Measurements from ENCODE around the gene BIRC6. TPM values are rescaled to one million over a fixed set of nuclear protein-coding genes. Genes with fewer than 3 reads are reported as not detected.
"Not testable (repeated sequence)": the region's sequence is repeated elsewhere in the genome, so short reads cannot be mapped to it uniquely, and the experiment has no call there.

Gene BIRC6
- total RNA-seq, 1 donor from 2014 or later, result 199 TPM

DNA sequence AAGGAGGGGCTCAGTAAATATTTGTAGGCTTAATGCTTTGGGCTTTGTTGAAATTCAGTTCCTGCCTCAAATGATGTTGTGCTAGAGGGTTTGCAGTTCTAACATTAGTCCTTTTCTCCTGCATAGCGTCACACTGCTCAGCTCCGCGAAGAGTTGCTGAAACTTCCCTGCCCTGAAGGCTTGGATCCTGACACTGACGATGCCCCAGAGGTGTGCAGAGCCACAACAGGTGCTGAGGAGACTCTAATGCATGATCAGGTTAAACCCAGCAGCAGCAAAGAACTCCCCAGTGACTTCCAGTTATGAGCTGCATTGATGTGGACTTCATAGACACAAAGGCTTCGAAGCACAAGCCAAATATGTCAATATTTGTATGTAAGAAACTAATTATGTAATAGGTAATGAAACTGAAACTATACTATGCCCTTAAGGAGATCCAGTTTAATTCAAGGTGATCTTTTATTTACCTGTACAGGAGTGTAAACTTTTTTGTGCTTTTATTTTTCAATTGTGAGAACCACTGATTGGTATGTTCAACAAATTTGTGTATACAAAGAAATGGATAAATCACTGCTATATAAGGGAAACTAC is 260.9 kb downstream of the BIRC6 start:
- peak; percentile 12 for DNase-seq

DNA sequence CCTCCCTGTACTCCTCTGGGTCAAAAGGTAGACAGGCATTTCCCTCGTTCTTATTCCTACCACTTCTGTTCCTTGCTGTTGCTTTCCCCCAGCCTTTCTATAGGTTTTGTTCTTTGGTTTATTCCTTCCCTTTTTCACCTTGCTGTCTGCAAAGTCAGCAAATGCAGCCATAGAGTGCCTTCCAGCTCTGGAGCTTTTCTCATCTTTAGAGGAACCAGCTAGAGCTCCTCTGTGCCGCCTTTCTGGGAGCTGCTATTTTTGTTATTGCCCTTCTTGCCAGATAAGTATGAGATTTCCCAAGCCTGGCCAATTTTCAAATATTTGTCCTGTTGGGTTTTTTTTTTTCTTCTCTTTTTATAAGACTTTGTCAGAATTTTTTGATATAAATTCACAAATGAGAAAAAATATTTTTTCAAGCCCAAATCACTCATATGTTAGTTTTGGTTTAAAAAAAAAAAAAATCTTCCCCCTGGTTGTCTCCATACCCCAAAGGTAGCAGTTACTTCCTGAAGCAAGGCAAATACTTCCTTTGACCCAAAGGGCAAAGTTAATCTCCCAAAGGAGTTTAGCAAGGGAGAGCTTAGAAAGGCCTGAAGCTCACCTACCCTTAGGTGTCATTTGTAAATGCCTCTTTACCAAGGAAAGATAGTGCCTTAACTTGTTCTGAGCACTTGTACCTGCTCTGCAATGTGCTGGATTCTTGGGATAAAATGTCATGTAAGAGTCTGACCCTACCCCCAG is 265.9 kb downstream of the BIRC6 start:
- no peak for DNase-seq

DNA sequence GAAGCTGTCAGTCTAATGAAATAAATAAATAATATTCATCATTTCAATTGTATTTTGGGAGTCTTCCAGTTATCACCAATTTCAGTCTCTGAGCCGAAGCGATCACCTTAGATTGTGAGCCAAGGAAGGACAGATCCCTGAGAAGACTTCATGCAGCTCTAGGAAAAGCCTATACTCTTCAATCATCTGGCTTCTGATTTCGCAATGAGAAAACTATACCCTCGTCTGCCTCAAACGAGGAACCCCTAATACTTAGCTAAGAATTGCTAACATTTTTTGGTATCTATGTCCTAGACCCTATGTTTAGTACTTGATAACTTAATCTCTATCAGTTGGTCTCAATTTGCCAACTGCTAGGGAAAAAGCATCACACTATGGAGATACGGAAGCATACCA is 266.5 kb downstream of the BIRC6 start:
- DNase-seq, result no peak

DNA sequence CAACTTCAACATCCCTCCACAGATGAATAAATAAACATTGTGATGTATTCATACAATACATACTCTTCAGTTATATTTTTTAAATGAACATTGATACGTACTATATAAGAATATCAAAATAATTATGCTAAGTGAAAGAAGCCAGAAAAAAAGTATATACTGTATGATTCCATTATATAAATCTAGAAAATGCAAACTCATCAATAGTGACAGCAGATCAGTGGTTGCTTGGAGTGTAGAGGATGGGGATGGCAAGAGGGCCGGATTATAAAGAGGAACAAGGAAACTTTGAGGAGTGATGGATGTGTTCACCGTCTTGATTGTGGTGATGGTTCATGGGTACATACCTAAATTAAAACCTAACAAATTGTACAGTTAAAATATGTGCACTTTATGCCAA is 268.0 kb downstream of the BIRC6 start:
- no peak for DNase-seq

DNA sequence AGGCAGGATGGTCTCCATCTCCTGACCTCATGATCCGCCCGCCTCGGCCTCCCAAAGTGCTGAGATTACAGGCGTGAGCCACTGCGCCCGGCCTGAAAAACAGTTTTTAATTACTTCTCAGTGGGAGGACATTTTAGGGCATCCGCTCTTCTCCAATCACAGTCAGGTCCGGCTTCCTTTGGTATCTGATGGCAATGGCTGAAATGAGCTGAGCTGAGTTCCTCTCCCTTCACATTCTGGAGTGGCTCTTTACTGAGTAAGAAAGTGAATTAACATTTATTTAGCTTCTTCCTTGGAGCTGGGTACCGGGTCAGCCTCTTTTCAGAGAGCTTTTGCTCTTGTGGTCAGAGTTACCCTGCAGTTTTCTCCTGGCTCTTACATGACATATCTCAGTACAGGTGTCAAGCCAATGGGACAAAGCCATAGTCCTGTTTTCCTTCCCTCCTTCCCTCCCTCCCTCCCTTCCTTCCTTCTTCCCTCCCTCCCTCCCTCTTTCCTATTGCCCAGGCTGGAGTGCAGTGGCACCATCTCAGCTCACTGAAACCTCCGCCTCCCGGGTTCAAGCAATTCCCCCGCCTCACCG is 269.9 kb downstream of the BIRC6 start:
- DNase-seq, result no peak

DNA sequence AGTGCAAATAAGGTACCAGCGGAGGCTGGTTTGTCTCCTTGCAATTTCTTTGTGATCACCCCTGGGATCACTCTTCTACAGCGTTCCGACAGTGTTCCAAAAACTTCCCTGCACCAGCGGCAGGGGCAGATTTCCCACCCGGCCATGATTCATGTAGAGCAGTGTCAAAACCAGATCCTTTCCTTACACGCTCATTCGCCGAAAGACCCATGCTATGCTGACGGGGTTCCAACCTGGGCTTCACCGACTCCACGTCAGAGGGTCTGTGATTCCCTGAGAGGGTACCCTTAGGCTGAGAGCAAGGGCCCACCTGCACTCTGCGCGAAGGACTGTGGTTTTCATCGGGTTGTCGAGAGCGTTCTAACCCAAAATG is 270.6 kb downstream of the BIRC6 start:
- DNase-seq, result peak; percentile 72

DNA sequence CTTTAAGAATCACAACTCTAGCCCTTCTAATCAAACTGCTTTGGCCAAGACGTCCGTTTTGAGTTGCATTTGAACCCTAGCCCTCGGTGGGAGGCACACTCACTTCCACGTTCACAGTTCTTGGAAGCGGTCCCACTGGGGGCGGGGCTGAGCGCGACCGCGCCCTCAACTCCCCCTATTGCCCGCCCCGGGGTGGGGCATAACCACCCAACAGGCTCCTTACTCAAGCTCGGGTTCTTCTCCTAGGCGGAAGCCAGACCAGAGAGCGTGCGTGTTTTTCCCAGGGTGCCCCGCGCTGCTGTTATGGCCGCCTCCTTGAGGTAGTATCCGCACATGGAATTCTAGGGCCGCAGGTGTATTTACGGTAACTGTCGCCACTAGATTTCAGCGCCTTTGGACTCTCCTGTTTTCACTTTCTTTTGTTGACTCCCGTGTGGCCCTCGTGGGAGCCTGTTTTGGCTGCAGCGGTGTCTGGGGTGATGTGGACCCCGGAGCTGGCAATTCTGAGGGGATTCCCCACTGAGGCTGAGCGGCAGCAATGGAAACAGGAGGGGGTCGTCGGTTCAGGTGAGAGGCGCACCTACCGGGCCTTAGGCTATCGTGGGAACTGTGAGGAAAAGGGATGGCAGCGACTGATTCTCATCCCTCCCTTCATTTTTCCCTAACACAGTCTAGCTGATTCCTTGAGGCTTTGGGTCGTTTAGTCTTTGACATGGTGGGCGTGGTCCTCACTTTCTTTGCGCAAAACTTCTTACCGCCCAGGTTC is 271.2 kb downstream of the BIRC6 start, which contains the start of gene TTC27:
Gene TTC27 (plus strand): TSS at position 237 of the 766 bp plus-strand sequence. CDS start 243 bp downstream, at position 480.
- peak; percentile 98 for DNase-seq

DNA sequence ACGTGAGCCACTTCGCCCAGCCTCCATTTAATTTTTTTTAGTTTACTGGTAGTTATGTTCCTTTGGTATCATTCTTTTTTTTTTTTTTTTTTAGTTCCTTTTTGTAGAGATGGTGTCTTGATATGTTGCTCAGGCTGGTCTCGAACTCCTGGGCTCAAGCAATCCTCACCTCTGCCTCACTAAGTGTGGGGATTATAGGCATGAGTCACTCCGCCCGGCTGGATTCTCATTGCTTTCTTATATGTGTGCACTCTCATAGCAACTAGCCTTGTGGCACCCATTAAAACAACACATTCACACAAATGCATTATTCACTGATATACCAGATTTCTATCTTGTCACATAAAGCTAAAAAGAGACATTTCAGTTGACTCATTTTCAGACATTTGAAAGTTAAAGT is 275.3 kb downstream of the BIRC6 start:
- no peak for DNase-seq

DNA sequence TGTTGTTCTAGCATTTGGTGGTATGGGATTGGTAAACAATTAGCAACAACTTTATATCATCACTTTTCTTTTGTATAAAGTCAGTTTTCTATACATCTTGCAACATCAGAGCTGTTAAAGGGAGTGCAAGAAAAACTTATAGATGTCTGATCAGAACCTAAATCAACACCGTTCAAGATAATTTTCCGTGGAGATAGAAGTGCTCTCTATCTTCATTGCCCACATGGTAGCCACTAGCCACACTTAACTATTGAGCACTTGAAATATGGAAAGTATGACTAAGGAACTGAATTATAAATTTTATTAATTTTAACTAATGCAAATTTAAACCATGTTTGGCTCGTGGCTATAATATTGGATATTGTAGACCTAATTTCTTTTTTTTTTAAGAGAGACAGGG is 276.2 kb downstream of the BIRC6 start:
- DNase-seq, result no peak

DNA sequence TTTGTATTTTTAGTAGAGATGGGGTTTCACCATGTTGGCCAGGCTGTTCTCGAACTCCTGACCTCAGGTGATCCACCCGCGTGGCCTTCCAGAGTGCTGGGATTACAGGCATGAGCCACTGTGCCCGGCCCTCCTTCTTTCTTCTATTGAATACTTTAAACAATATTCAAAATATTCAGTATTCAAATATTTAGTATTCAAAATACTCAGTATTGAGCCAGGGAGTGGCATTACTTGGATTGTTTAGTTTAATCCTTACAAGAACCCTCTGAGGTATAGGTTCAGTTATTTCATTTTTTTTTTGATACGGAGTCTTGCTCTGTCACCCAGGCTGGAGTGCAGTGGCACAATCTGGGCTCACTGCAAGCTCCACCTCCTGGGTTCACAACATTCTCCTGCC is 281.7 kb downstream of the BIRC6 start:
- DNase-seq, result not testable (repeated sequence)

DNA sequence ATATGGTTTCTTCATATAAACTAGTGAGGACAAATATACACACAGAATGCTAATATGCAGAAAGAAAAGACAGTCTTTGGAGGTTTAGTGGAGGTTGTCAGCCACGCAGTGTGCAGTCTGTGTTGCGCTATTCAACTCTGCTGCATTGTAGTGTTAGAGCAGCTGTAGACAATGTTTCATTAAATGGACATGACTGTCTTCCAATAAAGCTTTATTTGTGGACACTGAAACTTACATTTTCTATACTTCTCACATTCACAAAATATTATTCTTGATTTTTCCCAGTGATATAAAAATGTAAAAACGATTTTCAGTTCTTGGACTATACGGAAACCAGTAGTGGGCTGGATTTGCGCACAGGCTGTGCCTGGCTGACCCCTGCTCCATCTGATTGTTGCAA is 284.4 kb downstream of the BIRC6 start:
- DNase-seq, result no peak

DNA sequence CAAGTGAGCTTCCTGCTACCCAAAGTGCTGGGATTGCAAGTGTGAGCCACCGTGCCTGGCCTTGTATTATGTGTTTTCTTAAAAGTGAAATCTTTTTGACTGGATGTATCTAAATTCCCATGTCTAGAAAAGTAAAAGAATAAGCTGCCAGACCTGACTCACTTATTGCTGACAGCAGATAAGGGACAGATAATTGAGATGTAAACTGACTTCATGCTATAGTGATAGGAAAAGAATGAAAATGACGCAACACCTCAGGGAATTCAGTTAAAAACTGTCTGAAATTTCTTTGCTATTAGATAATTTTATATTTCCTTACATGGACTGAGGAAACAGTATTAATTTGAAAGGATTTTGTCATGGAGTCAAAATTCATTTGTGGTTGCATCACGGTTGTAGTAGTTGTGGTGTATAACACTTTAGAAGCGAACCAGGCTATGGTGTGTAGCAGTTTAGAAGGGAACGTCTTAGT is 290.4 kb downstream of the BIRC6 start:
- no peak for DNase-seq

DNA sequence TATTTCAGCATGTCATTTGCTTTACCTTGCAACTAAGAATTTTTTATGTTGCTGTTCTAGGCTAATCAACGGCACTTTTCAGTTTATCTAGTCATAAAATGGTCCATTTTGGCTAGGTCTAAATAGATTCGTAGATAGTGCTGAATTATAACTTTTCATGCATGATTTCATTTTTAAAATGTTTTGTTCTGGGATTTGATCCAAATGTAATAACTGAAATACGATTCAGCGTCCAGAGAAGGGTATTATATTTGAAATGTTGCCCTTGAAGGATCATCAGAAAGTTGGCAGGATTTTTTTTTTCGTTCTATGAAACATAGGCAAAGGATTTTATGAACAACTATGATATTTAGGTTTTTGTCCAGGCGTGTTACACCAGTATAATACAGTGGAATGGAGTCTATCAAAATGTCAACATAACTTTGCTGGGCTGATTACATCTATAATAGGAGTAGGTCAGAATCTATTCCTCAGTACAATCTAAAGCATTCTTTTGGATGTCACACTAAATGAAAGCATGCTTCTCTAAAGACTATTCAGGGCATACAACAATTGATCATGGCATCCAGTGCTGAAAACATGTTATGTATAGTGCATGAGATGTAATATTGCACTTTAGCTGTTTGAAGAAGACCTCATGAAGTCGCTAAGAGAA is 295.9 kb downstream of the BIRC6 start:
- peak; percentile 14 for DNase-seq

DNA sequence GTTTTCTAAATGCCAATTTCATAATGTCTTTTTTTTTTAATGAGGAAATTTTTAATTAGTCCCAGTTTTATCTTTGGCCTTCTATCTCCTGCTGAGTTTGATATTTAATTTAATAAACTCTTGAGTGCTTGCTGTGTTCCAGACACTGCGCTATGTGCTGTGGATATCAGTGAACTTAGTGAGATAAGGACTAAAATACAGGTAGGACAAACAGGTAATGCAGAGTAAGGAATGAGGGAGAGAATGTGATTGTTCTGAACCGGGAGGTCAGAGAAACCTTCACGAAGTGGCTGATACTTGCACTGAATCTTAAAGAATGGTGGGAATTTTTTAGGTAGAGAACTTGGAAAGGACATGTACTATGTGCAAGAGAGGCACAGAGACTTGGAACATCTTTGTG is 299.2 kb downstream of the BIRC6 start:
- no peak for DNase-seq

DNA sequence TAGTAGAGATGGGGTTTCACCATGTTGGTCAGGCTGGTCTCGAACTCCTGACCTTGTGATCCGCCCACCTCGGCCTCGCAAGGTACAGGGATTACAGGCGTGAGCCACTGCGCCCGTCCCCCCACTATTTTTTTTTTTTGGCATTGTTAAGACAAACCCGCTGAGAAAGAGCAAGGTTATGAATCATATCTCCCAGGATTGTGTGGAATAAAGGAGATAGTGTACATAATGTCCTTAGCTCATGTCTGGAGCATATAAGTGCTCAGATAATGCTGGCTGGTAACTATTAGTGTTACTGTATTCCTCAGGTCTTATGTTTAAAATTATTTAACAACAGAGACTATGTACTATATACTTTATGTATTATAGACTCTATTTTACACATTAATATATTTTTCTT is 307.0 kb downstream of the BIRC6 start:
- no peak for DNase-seq

DNA sequence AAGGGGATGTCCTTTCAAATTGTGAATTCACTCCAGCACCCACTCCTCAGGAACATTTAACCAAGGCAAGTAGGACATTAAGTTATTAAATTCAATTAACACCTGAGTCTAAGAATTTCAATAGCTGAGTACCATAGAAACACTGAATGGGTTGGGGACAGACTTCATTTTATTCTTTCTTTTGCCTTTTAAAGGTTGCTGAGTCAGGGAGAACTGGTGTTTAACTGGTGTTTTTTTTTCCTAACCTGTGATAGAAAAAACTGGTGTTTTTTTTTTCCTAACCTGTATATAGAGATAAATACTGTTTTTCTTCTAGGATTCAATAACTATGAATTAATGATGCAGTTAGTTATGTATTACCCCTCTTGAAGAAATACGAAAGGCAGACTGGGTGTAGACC is 309.9 kb downstream of the BIRC6 start:
- DNase-seq, result no peak

DNA sequence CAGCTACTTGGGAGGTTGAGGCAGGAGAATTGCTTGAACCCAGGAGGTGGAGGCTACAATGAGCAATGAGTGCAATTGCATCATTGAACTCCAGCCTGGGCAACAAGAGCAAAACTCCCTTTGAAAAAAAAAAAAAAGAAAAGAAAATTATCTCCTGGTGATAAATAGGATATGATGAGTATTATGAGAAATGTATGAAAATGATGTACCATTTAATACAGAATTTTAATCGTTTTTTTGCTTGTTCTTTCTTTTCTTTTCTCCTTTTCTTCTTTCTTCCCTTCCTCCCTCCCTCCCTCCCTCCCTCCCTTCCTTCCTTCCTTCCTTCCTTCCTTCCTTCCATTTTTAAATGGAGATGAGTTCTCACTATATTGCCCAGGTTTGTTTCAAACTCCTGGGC is 311.4 kb downstream of the BIRC6 start:
- DNase-seq, result no peak

Small RNAs within 50 kb of the gene (small RNA-seq; reads per million reads assigned to genes)
- gene MIR4765 (ENCODE audit: low replicate concordance) (not detected), gene MIR558 (ENCODE audit: low replicate concordance) (not detected)

Other genes starting within 250 kb of the BIRC6 start
- 32.3 TPM for gene SLC30A6, start 191.2 kb upstream of the BIRC6 start, total RNA-seq
- 1.7 TPM for gene NLRC4, start 92.1 kb upstream of the BIRC6 start, total RNA-seq
- gene YIPF4, start 79.1 kb upstream of the BIRC6 start, total RNA-seq, result 34.1 TPM

All from tongue (tissue), 3 donors.